Activated CD4-positive, alpha-beta T cell treated with anti-CD3 and anti-CD28 coated beads for 4 hours (primary cell): Measurements from ENCODE around the gene ANKRD27.
"Not testable (repeated sequence)": the region's sequence is repeated elsewhere in the genome, so short reads cannot be mapped to it uniquely, and the experiment has no call there.

ENCODE experiments used
- DNase-seq, 2 donors: peaks; one replicate each; pipeline ENCODE4 v3.0.0-alpha.2; 2020

The ANKRD27 gene

DNA sequence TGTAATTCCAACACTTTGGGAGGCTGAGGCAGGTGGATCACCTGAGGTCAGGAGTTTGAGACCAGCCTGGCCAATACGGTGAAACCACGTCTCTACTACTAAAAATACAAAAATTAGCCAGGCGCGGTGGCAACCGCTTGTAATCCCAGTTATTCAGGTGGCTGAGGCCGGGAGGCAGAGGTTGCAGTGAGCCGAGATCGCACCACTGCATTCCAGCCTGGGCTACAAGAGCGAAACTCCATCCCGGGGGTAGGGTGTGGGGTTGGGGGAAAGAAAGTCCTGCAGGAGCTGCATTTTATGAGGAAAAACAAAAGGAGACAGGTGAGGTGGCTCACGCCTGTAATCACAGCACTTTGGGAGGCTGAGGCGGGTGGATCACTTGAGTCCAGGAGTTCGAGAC is 22.6 kb downstream of the ANKRD27 start:
- not testable (repeated sequence) for DNase-seq

DNA sequence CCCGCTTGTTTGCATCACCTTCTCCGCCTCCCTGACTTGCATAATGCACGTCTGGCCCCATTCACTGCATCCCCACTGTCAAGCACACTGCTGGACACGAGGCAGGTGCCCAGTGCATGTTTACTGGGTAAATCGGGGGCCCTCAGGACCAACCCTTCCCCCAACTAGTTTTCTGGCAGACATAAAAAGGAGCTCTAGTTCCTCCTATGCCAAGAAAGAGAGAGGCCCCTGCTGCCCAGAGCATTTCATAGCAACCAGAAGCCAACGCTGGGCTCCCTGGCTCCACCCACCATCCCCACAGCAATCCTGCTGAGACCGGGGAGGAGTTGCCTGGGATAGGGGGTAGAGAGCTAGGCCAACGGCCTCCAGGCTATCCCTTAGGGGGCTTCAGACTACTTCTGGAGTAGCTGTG is 23.2 kb downstream of the ANKRD27 start:
- DNase-seq, result no peak

DNA sequence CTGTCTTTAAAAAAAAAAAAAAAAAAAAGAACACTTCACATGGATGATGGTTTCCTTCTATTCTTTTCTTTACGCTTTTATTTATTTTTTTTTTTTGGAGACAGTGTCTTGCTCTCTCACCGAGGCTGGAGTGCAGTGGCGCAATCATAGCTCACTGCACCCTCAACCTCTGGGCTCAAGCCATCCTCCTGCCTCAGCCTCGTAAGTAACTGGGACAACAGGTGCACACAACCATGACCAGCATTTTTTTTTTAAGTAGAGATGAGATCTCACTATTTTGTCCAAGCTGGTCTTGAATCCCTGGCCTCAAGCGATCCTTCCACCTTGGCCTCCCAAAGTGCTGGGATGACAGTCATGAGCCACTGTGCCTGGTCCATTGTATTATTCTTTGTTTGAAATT is 24.3 kb downstream of the ANKRD27 start:
- DNase-seq, result no peak

DNA sequence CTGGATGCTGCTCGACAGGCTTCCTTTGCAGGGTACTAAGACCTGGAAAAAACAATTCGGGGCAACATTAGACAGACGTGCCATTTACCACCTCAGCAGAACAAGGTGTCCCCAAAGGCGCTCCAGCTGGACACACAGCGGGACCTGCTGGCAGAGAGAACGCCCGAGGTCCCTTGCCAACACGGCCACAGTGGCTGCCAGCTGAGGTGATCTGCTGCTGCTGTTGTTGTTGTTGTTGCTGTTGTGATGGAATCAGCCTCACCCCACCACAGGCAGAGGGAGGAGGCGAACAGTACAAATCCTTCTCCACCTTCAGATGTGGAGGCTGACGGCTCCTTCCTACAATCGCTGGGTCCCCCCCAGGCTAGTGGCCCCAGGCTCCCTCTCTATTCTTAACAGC is 25.2 kb downstream of the ANKRD27 start:
- DNase-seq, result no peak

DNA sequence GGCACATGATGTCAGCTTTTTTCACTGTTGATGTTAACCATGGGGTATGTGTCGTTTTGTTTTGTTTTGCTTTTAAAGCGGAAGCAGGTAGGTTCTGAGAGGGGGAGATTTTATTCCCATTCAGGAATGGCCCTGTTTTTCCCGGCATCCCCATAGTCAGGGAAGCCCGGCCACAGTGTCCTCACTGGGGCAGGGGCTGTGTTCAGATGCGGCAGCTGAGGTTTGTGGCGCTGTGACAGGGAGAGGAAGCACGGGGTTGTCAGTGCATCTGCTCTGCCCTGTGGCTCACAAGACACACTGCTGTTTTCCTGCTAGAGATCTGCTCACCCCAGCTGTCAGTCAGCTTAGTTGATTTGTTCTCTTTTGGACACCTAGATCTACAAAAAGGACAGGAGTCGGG is 27.6 kb downstream of the ANKRD27 start:
- no peak for DNase-seq

DNA sequence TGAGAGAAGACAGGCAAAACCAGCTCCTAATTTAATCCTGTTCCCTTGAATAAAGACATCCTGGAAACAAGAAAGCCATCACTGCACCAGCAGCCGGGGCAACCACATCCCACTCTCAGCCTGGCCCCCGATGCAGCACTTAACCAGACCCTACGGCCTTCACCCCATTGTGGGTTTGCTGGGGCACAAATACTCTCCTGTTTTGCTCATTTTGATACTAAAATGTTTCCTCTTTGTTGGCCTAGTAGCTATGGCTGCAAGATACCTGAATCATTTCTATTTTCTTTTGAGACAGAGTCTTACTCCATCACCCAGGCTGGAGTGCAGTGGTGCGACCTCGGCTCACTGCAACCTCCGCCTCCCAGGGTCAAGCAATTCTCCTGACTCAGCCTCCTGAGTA is 28.4 kb downstream of the ANKRD27 start:
- DNase-seq, result no peak

DNA sequence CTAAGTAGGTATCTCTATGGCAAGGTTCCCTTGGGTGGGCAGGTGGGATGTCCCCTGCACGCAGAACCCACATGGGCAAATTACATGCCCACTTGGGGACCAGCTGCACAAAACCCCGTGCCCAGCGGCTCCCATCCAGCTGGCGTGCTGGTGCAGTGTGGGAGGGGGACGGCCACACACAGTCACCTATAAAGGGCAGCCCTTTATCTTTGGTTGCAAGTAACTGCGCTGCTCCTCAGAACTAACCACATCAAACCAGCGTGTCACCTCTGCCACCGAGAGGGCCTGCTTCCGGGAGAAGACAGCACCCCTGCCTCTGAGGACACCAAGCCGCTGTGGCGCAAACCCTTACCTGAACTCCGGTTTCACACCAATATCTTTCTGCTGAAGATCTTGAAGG is 32.2 kb downstream of the ANKRD27 start:
- DNase-seq, result peak; percentile 51 to 59

DNA sequence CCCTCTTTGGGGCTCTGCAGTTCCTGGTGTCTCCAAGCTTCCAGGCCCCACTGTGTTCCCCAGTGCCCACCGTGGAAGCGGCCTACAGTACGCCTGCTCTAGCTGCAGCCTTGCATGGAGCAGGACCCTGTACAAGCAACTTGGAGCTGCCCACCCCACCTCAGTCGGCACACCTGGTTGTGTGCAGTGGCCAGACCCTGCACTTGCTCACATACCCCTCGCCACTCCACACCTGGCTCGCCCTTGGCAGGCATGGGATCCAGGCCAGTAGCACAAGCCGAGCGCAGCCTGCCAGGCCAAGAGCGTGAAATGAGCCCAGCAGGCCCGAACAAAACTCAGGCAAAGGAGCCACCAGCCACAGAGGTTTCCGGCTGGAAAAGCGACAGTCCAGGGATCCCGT is 36.4 kb downstream of the ANKRD27 start:
- DNase-seq, result no peak

DNA sequence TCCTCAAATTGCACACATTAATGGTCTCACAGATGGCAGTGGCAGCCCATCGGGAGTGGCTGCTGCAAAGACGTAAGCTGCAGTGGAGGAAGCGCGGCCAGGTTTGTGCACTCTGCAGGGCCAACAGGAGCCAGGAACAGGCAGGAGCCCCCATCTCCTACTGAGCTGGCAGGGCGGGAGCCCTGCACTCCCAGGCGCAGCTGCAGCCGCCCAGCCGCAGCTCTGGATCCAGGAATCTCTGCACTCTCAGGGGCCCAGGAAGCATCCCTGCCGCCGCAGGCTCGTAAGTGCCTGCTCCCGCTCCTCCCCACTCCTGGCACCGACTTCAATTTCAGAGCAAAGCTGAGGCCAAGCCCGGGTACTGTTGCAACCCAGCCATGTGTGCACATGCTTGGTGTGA is 37.5 kb downstream of the ANKRD27 start:
- DNase-seq, result no peak

DNA sequence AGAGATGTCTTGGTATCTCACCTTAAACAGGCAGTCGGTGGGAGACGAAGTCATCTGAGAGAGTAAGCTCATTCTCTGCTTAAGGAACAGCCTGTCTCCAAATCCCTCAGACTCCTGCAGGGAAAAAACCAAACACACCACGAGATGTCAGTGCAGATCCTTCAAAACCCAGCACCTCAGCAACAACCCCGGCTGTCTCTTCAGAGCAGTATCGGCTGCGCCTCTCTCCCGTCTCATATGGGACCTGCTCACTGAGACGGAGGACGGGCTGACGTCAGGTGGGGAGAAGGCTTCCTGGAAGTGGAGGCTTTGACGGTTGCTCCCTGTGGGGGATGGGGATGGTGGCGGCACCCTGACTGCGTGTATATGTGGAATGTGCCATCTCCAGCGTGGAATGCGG is 43.6 kb downstream of the ANKRD27 start:
- DNase-seq, result no peak

DNA sequence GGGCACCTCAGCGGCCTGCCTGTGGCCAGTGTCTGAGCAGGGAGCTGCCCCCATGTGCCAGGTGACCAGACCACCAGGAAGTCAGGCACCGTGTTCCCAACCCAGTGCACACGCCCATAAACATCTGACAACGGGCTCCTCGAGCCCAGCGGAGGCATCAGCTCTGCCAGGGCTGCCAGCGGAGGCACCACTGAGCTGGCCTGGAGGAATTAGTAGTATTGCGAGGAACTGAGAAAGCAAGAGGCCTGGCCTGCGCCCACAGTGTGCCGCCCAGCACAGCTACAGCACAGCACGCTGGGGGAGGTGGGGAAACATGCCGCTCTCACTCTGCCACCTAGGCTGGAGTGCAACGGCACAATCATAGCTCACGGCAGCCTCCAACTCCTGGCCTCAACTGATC is 44.6 kb downstream of the ANKRD27 start:
- no peak for DNase-seq

DNA sequence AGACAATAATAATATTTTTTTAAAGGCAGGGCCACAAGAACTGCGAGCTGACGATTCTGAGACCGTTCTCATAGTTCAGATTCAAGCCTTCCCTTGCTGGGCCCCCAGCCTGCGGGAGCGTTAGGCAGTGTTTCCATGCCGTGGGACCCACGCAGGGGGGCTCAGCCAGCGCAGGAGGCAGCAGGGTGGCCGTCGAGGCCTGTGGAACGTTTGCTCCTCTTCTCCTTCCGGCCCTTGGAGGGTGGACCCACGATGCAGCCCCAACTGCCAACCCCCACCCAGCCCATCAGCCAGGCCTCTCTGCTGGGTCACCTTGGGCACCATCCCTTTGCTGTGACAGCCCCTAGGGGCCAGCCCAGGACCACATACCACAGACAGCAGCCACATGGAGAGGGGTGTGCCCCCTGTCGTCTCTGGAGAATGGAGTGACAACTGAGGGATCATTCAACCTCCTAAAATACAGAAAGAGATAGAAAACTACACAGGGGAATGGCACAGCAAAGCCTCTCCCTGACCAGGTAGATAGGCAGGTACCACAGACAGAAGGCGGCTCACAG is 47.2 kb downstream of the ANKRD27 start:
- DNase-seq, result no peak

DNA sequence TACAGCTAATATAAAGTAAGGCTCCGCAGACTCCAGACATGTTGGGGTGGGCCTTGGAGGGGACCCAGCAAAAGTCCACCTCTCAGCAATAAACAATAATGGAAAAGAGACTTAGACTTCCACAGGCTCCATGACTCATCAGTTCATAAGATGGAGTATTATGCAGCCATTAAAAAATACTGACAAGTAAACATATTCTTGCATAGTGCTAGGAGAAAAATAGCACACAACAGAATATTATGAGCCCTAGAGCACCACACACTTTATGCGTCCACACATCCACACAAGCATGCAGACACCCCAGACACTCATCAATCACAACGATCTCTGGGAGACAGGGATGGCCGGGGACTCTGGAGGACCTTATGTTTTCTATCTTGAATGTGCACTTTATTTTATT is 48.0 kb downstream of the ANKRD27 start:
- no peak for DNase-seq

DNA sequence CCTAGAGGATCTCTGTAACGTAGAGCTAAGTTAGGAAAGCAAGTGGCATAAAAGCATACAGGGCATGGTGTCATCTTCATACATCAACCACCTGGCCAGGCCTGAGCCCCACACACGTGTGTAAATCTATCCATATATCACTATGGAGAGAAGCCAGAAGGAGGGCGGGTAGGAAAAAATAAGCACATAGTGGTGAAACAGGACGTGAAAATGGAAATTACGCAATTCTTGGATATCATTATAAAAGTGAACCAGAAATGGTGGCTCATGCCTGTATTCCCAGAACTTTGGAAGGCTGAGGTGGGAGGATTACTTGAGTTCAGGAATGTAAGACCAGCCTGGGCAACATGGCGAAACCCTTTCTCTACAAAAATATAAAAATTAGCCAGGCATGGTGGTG is 50.6 kb downstream of the ANKRD27 start:
- DNase-seq, result no peak

DNA sequence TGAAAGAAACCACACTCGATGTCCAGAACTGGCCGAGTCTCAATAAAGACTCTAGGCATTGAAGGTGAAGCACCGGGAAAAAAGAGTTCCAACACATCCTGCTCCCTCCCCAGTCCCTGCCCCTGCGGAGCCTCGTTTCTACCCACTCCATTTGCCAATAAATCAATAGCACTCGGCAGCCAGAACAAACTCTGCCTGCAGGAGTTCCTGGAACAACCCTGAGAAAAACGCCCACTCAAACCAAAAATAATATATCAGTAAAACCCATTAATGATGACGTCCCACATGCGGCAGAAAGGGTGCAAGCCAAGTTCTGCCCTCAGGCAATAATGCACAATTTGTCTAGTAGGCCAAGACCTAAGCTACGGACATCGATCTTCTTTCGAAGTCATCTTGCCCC is 53.0 kb downstream of the ANKRD27 start:
- DNase-seq, result no peak

DNA sequence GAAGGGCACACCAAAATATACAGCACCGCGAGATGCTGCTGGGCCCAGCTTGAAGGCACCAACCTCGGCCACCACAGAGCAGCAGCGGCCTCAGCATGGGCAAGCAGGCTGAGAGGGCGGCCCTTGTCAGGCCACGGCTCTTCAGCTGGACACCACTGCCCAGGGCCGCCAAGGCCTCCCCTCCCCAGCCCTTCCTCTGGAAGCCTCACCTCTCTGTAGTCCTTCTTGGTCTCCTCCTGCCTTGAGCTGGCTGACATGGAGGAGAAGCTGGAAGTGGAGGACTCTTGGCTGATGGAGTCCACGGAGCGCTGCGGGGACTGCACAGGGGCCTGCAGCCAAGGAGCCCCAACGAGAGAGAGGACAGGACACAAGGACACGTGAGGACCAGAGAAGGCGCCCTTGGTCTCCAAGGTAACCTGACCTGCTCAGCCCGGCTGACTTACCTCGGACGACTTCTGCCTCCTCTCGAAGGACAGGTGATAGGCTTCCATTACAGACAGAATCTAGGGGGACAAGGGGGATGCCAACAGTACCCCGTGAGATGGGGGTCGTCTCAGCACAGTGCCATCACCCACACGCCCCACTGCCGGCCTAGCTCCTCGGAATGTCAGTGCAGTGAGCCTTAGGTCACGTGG is 55.8 kb downstream of the ANKRD27 start:
- no peak for DNase-seq

DNA sequence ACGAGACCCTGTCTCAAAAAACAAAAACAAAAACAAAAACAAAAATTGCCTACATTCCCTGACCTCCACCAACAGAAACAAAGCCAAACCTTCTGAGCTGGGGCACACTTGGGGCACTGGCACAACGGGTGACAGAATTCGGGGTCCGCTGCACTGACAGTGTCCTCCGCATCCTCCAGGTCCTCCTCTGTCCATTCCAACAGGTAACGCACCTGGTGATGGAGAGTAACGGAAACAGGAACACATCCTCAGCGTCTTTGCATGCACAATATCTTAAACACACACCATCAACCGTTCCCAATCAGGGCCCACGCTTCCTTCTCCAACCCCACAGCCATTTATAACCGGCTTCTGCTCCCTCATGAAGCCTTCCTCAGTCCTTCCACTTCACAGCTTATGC is 59.4 kb downstream of the ANKRD27 start:
- DNase-seq, result no peak

DNA sequence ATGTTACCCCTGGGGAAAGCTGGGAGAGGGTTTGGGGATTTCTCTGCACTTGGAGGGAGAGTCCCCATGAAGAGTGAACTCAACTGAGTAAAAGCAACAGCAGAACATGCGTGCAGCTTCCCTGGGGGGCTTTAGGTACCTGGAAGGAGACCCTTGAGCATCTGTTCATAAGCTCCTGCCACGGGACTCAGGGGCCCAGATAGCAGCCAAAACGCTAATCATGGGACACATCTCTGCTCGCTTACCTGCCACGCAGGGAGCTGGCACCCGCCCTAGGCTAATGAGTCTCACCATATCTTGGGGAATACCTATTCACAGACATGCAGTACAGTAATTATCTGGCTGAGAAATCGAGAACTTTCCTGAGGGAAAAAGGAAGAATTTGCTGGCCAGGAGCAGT is 60.1 kb downstream of the ANKRD27 start:
- DNase-seq, result no peak

DNA sequence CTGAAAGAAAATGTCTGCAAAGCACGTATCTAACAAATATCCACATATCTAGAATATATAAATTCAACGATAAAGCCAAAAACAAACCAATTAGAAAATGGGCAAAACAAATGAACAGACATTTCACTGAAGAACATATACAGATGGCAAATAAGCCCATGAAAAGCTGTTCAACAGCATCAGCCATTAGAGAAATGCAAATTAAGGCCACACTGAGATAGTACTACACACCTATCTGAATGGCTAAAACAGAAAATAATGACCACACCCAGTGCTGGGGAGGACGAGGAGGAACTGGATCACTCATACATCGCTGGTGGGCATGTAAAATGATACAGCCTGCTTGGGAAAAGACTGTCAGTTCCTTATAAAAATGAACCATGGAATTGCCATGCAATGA is 62.0 kb downstream of the ANKRD27 start:
- no peak for DNase-seq

DNA sequence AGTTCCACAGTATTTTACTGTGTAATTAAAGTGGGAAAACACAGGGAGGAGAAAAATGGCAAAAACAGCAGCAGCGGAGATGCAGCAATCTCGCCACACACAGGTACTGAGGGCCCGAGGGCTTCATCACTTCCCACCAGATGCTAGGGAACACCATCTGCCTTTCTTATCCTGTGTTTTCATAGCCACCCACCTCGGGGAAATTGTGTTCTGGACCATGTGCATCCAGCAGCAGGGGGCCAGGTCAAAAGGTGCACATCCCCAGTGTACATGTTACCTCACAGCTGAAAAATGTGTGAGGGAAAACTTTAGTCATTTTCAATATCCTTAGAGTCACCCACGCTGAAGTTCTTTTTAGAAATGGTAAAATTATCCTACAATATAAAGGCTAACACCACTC is 63.8 kb downstream of the ANKRD27 start:
- DNase-seq, result no peak

DNA sequence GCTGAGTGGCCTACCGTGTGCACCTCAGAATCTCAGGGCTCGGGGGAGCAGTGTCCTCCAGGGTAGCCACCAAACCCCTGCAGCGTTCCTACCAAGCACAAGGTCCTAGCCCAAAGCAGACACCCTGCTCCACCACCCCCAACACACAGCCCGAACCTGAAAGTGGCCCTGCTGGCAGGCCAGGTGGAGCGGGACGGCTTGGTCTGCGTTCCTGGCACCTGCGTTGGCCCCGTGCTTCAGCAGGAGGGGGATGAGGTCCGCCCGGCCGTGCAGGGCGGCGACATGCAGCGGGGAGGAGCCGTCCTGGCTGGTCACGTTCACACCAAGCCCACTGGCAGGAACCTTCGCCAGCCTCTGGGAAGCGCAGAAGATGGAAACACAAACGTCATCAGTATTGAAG is 67.5 kb downstream of the ANKRD27 start:
- DNase-seq, result no peak

DNA sequence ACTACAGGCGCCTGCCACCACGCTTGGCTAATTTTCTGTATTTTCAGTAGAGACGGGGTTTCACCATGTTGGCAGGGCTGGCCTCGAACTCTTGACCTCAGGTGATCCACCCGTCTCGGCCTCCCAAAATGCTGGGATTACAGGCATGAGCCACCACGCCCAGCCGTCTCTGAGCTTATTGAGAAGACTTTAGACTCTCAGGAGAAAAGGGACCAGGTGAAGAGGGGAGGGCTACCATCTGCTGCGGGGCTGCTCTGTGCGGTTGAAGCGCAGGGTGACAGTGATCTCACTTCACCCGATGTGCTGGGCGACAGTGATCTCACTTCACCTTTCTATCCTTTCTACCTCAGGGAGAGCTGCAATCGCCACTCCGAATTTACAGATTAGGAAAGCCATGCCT is 68.7 kb downstream of the ANKRD27 start:
- DNase-seq, result no peak

DNA sequence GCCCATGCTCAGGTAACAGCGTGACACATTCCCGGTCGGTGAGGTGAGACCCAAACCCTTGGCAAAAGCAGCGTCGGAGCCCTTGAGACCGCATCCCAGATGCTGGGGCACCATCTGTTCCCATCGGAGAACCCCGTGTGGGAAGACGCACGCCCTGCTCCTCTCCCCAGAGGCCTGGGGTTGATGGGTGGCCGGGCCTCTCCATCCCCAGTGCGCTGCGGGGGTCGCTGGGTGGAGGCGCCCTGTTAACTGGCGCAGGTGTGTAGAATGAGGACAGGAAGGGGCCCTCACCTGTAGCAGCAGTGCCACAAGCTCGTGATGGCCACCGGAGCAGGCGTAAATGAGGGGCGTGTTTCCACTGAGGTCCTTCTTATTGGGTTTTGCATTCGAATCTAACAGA is 69.4 kb downstream of the ANKRD27 start:
- no peak for DNase-seq

DNA sequence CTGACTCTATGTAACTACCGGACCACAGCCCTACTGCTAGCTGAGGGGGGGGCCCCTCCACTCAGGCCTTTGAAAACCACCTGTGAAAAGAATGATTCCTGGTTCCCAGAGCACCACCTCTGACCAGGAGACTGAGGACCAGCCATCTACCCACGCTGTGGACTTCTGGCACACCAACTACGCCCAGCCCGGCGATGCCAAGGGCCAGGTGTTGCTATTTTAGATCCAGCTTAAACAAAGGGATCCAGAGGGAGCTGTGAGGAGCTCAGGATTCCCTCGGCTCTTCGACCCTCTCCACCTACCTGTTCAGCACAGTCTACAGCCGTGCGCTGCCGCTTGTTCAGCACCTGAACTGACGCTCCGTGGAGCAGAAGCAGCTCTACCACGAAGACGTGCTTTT is 71.0 kb downstream of the ANKRD27 start:
- DNase-seq, result no peak

DNA sequence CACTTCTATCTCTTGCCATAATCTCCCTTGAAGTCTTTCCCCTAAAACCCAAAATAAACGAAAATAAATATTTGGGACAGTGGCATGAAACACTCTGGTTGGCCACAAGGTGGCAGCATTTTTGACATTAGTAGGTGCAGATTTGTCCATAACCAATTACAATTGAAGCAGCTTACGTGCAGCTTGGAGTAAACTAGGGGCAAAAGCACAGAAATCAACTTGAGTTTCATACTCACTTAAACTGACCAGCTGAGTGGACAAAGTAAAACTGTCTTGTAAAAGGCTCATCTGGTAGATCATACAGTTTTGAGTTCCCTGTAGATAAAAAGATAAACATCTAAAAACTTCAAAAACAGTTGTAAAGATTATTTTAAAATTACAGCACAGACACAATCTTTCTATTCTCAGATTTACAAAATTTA is 75.2 kb downstream of the ANKRD27 start:
- DNase-seq, result peak; percentile 53 to 59
